GM12892 (cell line): ENCODE results near the gene DSCAML1.

ENCODE experiments used
- POLR2A ChIP-seq: IDR thresholded peaks from 2 replicates; pipeline ENCODE4 v1.6.1; 2011; ENCODE audit warnings: low read depth, low read length, control low read depth
- POLR2AphosphoS5 ChIP-seq: IDR thresholded peaks from 2 replicates; pipeline ENCODE4 v1.6.1; 2011; ENCODE audit warnings: low read depth, low read length, control low read depth
- TAF1 ChIP-seq: IDR thresholded peaks from 2 replicates; pipeline ENCODE4 v1.6.1; 2011; ENCODE audit warnings: low read depth, mild to moderate bottlenecking, control low read depth, low read length, borderline replicate concordance

DNA sequence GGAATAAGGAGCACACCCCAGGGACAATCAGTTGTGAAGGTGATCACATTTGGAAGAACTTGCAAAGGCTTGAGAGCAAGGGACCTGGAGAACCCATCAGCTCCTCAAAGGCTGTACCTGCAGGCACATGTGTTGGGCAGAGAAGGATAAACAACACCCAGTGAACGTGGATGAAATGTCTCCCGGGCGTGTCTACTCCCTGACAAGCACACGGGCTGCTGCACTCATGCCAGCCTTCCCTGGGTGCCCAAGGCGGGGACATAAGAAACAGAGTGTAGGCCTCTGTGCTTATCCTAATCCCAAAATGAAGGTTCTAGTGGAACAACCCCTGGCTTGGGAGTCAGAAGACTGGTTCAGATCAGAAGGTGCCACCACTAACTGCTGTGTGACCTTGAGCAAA, 46.7 kb downstream of the DSCAML1 start:
- TF ChIP-seq POLR2AphosphoS5 (no peak), POLR2A (no peak), TAF1 (no peak)
